OCI-LY7 (cell line): ENCODE data around the gene COMMD8. TPM values are rescaled to one million over a fixed set of nuclear protein-coding genes. Genes with fewer than 3 reads are reported as not detected.

Source experiments
- BruUV-seq: library from RNA; stranded (reverse); fragments of 400-500 nt; replicated peaks from 2 replicates; lab custom pipeline; 2021; lab: Mats Ljungman, UMichigan
- CTCF ChIA-PET: fragments of 300-600 bp; sonication (Branson Sonifier 250); formaldehyde crosslinking; loops from one replicate; lab custom pipeline; 2022; ENCODE audit warnings: antibody characterized with exemption; ENCODE audit not compliant: unreplicated experiment; lab: Charles Lee
- POLR2A ChIA-PET: fragments of 300-600 bp; sonication (Branson Sonifier 250); formaldehyde crosslinking; loops from one replicate; lab custom pipeline; 2022; ENCODE audit warnings: antibody characterized with exemption; lab: Charles Lee
- DNase-seq: peaks from one replicate; pipeline ENCODE4 v3.0.0-alpha.2; 2015; ENCODE audit warnings: low spot score
- H2AFZ ChIP-seq: fragments of 200-600 bp; sonication (generic), shearing (Covaris generic); 2 replicates; pipeline ENCODE4 v1.6.1; 2014; ENCODE audit warnings: mild to moderate bottlenecking, antibody characterized with exemption, low read length, moderate library complexity
- H3K27ac ChIP-seq: fragments of 200-600 bp; sonication (generic); 2 replicates; pipeline ENCODE4 v1.5.1; 2014; ENCODE audit warnings: mixed run types, low read depth, mild to moderate bottlenecking, moderate library complexity, low read length, inconsistent platforms; ENCODE audit not compliant: poor library complexity, severe bottlenecking
- H3K36me3 ChIP-seq: fragments of 200-600 bp; sonication (generic); 2 replicates; pipeline ENCODE4 v1.6.1; 2014; ENCODE audit warnings: mild to moderate bottlenecking, antibody characterized with exemption, low read length, moderate library complexity, mixed read lengths; ENCODE audit not compliant: insufficient read depth
- H3K4me1 ChIP-seq: fragments of 200-600 bp; sonication (generic); 2 replicates; pipeline ENCODE4 v1.5.1; 2014; ENCODE audit warnings: mild to moderate bottlenecking, low read length; ENCODE audit not compliant: insufficient read depth, poor library complexity, severe bottlenecking
- H3K4me2 ChIP-seq: fragments of 200-600 bp; sonication (generic); 2 replicates; pipeline ENCODE4 v1.6.1; 2014; ENCODE audit warnings: mild to moderate bottlenecking, low read length
- H3K4me3 ChIP-seq: fragments of 200-600 bp; sonication (generic); 2 replicates; pipeline ENCODE4 v1.5.1; 2014; ENCODE audit warnings: mild to moderate bottlenecking, low read depth, low read length; ENCODE audit not compliant: poor library complexity, severe bottlenecking
- H3K79me2 ChIP-seq: fragments of 200-600 bp; sonication (generic); 2 replicates; pipeline ENCODE4 v1.6.1; 2016; ENCODE audit warnings: low read depth, mild to moderate bottlenecking, low read length, moderate library complexity, mixed read lengths; ENCODE audit not compliant: insufficient read depth
- H3K9me2 ChIP-seq: fragments of 200-600 bp; sonication (generic); 2 replicates; pipeline ENCODE4 v1.6.1; 2016; ENCODE audit warnings: mild to moderate bottlenecking, low read length, mixed read lengths; ENCODE audit not compliant: insufficient read depth
- H3K9me3 ChIP-seq: fragments of 200-600 bp; sonication (generic); 2 replicates; pipeline ENCODE4 v1.6.1; 2014; ENCODE audit warnings: mild to moderate bottlenecking, mixed run types, low read length, mixed read lengths
- H4K20me1 ChIP-seq: fragments of 200-600 bp; sonication (generic); 2 replicates; pipeline ENCODE4 v1.6.1; 2014; ENCODE audit warnings: mild to moderate bottlenecking, antibody characterized with exemption, low read length, moderate library complexity, mixed read lengths; ENCODE audit not compliant: insufficient read depth
- CTCF ChIP-seq: fragments of 200-600 bp; sonication (generic); conservative IDR thresholded peaks from 2 replicates; pipeline ENCODE4 v1.5.1; 2014; ENCODE audit warnings: mild to moderate bottlenecking, antibody characterized with exemption, low read length, moderate library complexity, mixed read lengths
- EZH2phosphoT487 ChIP-seq: fragments of 200-600 bp; sonication (generic); IDR thresholded peaks from 2 replicates; pipeline ENCODE4 v1.6.1; 2018; ENCODE audit warnings: low read depth, borderline replicate concordance, mild to moderate bottlenecking, mixed run types, antibody characterized with exemption, low read length, moderate library complexity, mixed read lengths
- intact Hi-C: fragments of 100-400 bp; cut with micrococcal nuclease; formaldehyde crosslinking; loops from one replicate; pipeline ENCODE4 v1.10.0; 2022; ENCODE audit not compliant: unreplicated experiment
- total RNA-seq, 2 experiments: library from RNA; depleted of rRNA in 1 of 2; stranded (reverse); fragments of >200 nt in 1 of 2; shearing (Covaris generic) in 1 of 2; gene quantifications; 2 replicates each; pipeline ENCODE4 v1.2.3, GENCODE V29; 2014 to 2022

The COMMD8 gene
- total RNA-seq, 2 experiments from 2014 or later = 25.8 to 38.7 TPM

- H3K9me2 ChIP-seq = no peaks in the 10 kb centered on the region
- ChIA-PET POLR2A (interaction anchor here (0.7 to 10.3 kb wide), 12 partner anchors 20 to 585 kb away, joined by 3 to 140 read pairs (median 4); partner anchors contain the start of gene ATP10D), CTCF (interaction anchor here (1.0 to 1.3 kb wide), 2 partner anchors 11 to 20 kb away, joined by 4 read pairs; no protein-coding TSS in a partner anchor)
- peak; percentile 42 for DNase-seq
- H3K4me2 ChIP-seq = peak overlapping the region; percentile 92
- peak overlapping the region; percentile 81 for H3K27ac ChIP-seq
- peak overlapping the region; percentile 70 for H2AFZ ChIP-seq
- TF ChIP-seq EZH2phosphoT487 = no peak
- no peak for TF ChIP-seq CTCF
- H3K4me1 ChIP-seq = peaks cover 45% of the 10 kb centered on the region
- intact Hi-C loops = loop anchor here (1.0 to 2.0 kb wide), 3 partner anchors 22 to 452 kb away; partner anchors contain the start of genes ATP10D and NFXL1
- peaks cover 17% of the 10 kb centered on the region for H3K79me2 ChIP-seq
- H3K4me3 ChIP-seq = peak overlapping the region; percentile 84
- H4K20me1 ChIP-seq = no peaks in the 10 kb centered on the region
- peaks cover 19% of the 10 kb centered on the region for H3K36me3 ChIP-seq
- BruUV-seq = TSS peak; percentile 50
- no peaks in the 10 kb centered on the region for H3K9me3 ChIP-seq
These were observed 685 bp downstream of the COMMD8 start for GRCh38 chr4:47462799-47463234.

GRCh38 chr4:47451657-47452056 is 11.8 kb downstream of the COMMD8 start:
- Histone ChIP-seq H3K79me2 (no peaks in the 10 kb centered on the region), H3K27ac (no peak overlapping the region), H3K4me1 (no peaks in the 10 kb centered on the region), H2AFZ (no peak overlapping the region), H3K9me2 (no peaks in the 10 kb centered on the region), H4K20me1 (no peaks in the 10 kb centered on the region), H3K4me2 (no peak overlapping the region), H3K4me3 (no peak overlapping the region), H3K9me3 (no peaks in the 10 kb centered on the region), H3K36me3 (peaks cover 46% of the 10 kb centered on the region)
- no TSS peak for BruUV-seq
- intact Hi-C loops = no loop called here
- CTCF ChIA-PET = no interaction called here
- TF ChIP-seq EZH2phosphoT487 (no peak), CTCF (no peak)
- POLR2A ChIA-PET = interaction anchor here (0.9 kb wide), 1 partner anchor 38 kb away, joined by 3 read pairs; no protein-coding TSS in a partner anchor
- DNase-seq = no peak

- Histone ChIP-seq H3K36me3 (no peaks in the 10 kb centered on the region), H3K4me2 (no peak overlapping the region), H3K79me2 (no peaks in the 10 kb centered on the region), H4K20me1 (no peaks in the 10 kb centered on the region), H3K9me3 (no peaks in the 10 kb centered on the region), H3K4me3 (no peak overlapping the region), H2AFZ (no peak overlapping the region), H3K27ac (no peak overlapping the region), H3K9me2 (no peaks in the 10 kb centered on the region), H3K4me1 (peaks cover 8% of the 10 kb centered on the region)
- no TSS peak for BruUV-seq
- TF ChIP-seq CTCF = no peak
- no peak for DNase-seq
- ChIA-PET CTCF (no interaction called here), POLR2A (no interaction called here)
- intact Hi-C loops = no loop called here
These were observed 19.5 kb downstream of the COMMD8 start for GRCh38 chr4:47444031-47444430.
